Lower leg skin (tissue), 3 donors: ENCODE results near the gene CLDN1.

ENCODE experiments used
- POLR2A ChIP-seq, 2 donors: fragments of 450-650 bp; IDR thresholded peaks; one replicate each; pipeline ENCODE4 v1.6.1; 2016 to 2017; ENCODE audit warnings: antibody characterized with exemption in 2 of 2, mild to moderate bottlenecking in 1 of 2, moderate library complexity in 1 of 2
- TF ChIP-seq, protein P1 (sequence below), 3 donors: fragments of 450-650 bp; IDR thresholded peaks; one replicate each; pipeline ENCODE4 v1.5.1; 2016; ENCODE audit warnings: antibody characterized with exemption in 3 of 3, mild to moderate bottlenecking in 3 of 3, moderate library complexity in 2 of 3

DNA sequence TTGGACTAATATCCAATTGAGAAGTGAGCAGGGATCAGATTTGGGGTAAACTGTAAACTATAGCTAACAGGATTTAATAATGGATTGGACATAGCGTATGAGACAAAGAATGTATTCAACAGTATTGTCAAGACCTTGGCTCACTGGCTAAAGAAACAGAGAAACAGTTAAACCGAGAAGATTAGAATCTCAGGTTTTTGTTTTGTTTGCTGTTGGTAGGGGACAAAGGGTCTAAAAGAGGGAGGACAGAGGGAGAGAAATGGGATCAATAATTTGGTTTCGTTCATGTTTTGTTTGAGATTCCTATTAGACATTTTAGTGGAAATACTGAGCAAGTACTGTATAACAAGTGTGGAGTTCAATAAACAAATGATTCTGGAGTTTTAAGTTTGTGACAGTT lies 28.6 kb downstream of the CLDN1 start:
- TF ChIP-seq, protein P1, sequence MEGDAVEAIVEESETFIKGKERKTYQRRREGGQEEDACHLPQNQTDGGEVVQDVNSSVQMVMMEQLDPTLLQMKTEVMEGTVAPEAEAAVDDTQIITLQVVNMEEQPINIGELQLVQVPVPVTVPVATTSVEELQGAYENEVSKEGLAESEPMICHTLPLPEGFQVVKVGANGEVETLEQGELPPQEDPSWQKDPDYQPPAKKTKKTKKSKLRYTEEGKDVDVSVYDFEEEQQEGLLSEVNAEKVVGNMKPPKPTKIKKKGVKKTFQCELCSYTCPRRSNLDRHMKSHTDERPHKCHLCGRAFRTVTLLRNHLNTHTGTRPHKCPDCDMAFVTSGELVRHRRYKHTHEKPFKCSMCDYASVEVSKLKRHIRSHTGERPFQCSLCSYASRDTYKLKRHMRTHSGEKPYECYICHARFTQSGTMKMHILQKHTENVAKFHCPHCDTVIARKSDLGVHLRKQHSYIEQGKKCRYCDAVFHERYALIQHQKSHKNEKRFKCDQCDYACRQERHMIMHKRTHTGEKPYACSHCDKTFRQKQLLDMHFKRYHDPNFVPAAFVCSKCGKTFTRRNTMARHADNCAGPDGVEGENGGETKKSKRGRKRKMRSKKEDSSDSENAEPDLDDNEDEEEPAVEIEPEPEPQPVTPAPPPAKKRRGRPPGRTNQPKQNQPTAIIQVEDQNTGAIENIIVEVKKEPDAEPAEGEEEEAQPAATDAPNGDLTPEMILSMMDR (IDR thresholded peaks at IDR 0.05) = no peak
- no peak for TF ChIP-seq POLR2A (IDR thresholded peaks at IDR 0.05)
